Brain microvascular endothelial cell (primary cell): ENCODE data around the gene PLOD1.
"Not testable (repeated sequence)": the region's sequence is repeated elsewhere in the genome, so short reads cannot be mapped to it uniquely, and the experiment has no call there.

Source experiments
- DNase-seq: peaks from one replicate; pipeline ENCODE4 v3.0.0-alpha.2; 2020
- H3K27ac ChIP-seq: fragments of 250-450 bp; sonication (Bioruptor Pico); 2 replicates; pipeline ENCODE4 v1.5.1; 2020; ENCODE audit warnings: mild to moderate bottlenecking, moderate library complexity
- H3K27me3 ChIP-seq: fragments of 250-450 bp; sonication (Bioruptor Pico); replicated peaks from 2 replicates; pipeline ENCODE4 v1.5.1; 2020; ENCODE audit warnings: mild to moderate bottlenecking
- H3K36me3 ChIP-seq: fragments of 250-450 bp; sonication (Bioruptor Pico); replicated peaks from 2 replicates; pipeline ENCODE4 v1.5.1; 2020; ENCODE audit warnings: mild to moderate bottlenecking
- H3K4me3 ChIP-seq: 2 replicates; pipeline ENCODE4 v1.5.1; 2011; ENCODE audit warnings: low read depth, mild to moderate bottlenecking, control low read depth, low read length, moderate library complexity
- in situ Hi-C: cut with HindIII; loops from 2 replicates; pipeline ENCODE4 v1.10.0; 2017; ENCODE audit warnings: low sequenced_read_pairs, low pct_ligation_motif_present
- TF ChIP-seq, protein P1 (sequence below): IDR thresholded peaks from 2 replicates; pipeline ENCODE4 v1.5.1; 2011; ENCODE audit warnings: low read depth, mild to moderate bottlenecking, moderate library complexity, low read length, control low read depth, inconsistent platforms; ENCODE audit errors: missing control alignments

PLOD1 gene

GRCh38 chr1:11912000-11912399 is 22.5 kb upstream of the PLOD1 start:
- Histone ChIP-seq H3K36me3 (no peaks in the 10 kb centered on the region), H3K27me3 (no peaks in the 10 kb centered on the region), H3K4me3 (no peak overlapping the region), H3K27ac (no peak overlapping the region)
- in situ Hi-C loops, result no loop called here
- TF ChIP-seq, protein P1, sequence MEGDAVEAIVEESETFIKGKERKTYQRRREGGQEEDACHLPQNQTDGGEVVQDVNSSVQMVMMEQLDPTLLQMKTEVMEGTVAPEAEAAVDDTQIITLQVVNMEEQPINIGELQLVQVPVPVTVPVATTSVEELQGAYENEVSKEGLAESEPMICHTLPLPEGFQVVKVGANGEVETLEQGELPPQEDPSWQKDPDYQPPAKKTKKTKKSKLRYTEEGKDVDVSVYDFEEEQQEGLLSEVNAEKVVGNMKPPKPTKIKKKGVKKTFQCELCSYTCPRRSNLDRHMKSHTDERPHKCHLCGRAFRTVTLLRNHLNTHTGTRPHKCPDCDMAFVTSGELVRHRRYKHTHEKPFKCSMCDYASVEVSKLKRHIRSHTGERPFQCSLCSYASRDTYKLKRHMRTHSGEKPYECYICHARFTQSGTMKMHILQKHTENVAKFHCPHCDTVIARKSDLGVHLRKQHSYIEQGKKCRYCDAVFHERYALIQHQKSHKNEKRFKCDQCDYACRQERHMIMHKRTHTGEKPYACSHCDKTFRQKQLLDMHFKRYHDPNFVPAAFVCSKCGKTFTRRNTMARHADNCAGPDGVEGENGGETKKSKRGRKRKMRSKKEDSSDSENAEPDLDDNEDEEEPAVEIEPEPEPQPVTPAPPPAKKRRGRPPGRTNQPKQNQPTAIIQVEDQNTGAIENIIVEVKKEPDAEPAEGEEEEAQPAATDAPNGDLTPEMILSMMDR, result no peak
- no peak for DNase-seq

GRCh38 chr1:11912482-11913216 is 21.9 kb upstream of the PLOD1 start:
- H3K36me3 ChIP-seq, in situ Hi-C loops: not testable (repeated sequence)

GRCh38 chr1:11913291-11913690 is 21.2 kb upstream of the PLOD1 start:
- H3K27me3 ChIP-seq, result no peaks in the 10 kb centered on the region
- TF ChIP-seq, protein P1, result no peak
- H3K36me3 ChIP-seq, result no peaks in the 10 kb centered on the region
- no peak overlapping the region for H3K4me3 ChIP-seq
- no peak overlapping the region for H3K27ac ChIP-seq
- in situ Hi-C loops, result no loop called here
- no peak for DNase-seq

More at GRCh38 chr1:11912482-11913216, 21.9 kb upstream of the PLOD1 start:
- not testable (repeated sequence) for H3K4me3 ChIP-seq, H3K27me3 ChIP-seq, H3K27ac ChIP-seq, DNase-seq

DNA sequence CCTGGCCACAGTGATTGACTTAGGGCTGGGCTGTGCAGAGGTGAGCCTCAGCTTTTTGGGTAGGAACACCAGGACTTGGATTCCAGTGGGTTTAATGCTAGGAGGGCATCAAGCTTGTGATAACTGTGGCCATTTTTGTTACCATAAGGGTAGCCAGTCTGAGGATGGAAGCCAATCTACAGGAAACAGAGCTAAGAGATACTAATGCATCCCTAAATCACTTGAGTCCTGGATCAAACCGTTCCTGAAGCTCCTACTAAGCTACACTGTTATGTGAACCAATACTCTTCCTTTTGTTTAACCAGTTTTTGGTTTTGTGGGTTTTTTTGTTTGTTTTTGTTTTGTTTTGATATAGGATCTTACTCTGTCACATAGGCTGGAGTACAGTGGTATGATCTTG is 20.5 kb upstream of the PLOD1 start:
- H3K36me3 ChIP-seq, result no peaks in the 10 kb centered on the region
- no peaks in the 10 kb centered on the region for H3K27me3 ChIP-seq
- TF ChIP-seq, protein P1, result no peak
- in situ Hi-C loops, result no loop called here
- no peak for DNase-seq
- no peak overlapping the region for H3K27ac ChIP-seq
- no peak overlapping the region for H3K4me3 ChIP-seq

DNA sequence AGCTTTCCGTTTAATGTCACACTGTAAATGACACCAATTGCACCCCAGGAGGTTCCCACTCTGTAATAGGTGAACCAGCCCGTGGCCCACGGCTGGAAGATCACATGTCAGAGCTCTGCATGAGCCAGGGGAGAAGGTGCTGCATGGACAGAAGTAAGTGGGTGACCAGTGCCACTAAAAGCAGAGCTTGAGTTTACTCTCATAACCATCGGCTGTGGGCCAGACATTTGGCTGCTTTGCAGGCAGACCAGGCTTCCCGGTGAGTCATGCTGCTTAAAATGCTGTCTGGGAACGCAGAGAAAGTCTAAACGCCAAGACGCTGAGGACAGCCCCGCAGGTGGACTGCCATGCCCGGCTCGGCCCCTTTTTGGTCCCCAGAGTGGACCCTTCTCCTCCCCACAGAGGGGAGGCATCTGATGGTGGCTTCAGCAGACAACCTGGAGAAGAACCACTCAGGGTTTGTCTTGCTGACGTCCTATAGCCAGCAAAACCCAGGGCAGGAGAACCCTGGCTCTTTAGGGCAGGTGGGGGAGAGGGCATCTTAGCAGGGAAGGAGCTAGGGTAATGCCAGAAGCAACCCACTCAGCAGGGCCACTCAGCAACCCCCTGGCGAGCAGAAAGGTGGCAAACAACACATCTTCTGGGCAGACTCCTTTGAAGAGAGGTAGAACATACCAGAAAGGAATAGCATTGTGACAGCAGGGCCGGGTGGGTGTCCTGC is 15.6 kb upstream of the PLOD1 start:
- TF ChIP-seq, protein P1, result no peak
- H3K36me3 ChIP-seq, result peaks cover 22% of the 10 kb centered on the region
- in situ Hi-C loops, result no loop called here

GRCh38 chr1:11919621-11920020 is 14.9 kb upstream of the PLOD1 start:
- no peak for DNase-seq
- H3K27ac ChIP-seq, result no peak overlapping the region
- H3K4me3 ChIP-seq, result no peak overlapping the region
- peaks cover 22% of the 10 kb centered on the region for H3K36me3 ChIP-seq
- no peaks in the 10 kb centered on the region for H3K27me3 ChIP-seq
- in situ Hi-C loops, result no loop called here
- TF ChIP-seq, protein P1, result no peak

More for the DNA sequence above, 15.6 kb upstream of the PLOD1 start:
- Histone ChIP-seq H3K27me3 (no peaks in the 10 kb centered on the region), H3K27ac (no peak overlapping the region), H3K4me3 (no peak overlapping the region)
- DNase-seq, result peak; percentile 86
